OCI-M1 (cell line): ENCODE measurements around the gene ZMIZ1.

ENCODE experiments used
- DNase-seq: peaks from one replicate; lab custom pipeline; 2025; lab: John Stamatoyannopoulos, UW

The ZMIZ1 gene

DNA sequence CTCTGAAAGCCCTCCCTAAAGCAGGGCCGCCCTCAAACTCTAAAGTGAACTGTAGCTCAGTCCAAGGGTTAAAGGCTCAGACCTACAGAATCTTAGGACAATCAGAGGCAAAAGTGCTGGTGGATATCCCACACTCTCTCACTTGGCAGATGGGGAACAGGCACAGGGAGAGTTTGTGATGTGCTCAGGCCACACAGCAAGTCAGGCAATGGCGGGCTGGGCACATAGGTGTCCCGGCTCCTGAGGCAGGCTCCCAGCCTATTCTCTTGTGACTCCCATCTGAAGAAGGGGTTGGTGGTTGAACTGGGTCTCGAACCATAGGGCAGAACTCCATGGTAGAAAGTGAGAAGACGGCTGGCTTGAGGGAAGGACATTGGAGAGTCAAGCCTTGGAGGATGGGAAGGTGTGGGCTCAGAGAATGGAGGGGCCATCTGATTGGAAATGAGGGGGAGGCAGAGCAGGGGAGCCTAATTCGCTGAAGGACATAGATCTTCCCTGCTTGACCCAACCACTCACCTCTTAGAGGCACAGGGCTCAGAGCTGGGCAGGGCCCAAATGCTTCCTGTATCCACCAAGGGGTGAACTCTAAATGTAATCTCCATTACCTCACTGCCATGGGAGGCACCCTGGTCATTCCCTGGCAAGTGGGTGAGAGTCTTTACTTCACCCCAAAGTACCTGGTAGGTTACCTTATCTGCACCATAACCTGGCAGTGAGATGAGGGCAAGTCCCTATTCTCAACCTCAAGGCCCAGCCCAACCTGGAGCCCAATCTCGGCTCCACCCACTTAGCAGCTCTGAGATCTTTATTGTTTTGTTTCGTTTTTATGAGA, 4.9 kb upstream of the ZMIZ1 start:
- peak; percentile 22 for DNase-seq

DNA sequence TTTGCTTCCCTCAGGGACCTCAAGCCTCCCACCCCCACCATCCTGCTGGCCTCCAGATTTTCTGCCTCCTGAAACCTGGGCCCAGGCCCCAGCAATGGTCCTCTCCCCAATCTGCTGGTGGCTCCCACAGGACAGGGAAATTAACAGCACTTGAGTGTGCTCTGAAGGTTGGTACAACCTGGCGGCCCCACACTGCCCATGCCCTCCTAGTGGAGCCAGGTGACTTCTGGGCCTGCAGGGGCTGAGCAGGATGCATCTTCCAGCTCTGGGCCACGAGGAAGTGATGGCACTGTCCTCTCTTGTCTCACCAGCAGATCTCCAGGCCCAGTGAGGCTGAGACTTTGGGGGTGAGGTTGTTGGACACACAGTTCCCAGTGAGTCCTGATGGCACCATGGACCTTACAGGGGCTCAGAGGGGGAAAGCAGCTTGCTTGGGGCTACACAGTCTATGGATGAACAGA, 3.6 kb upstream of the ZMIZ1 start:
- no peak for DNase-seq

DNA sequence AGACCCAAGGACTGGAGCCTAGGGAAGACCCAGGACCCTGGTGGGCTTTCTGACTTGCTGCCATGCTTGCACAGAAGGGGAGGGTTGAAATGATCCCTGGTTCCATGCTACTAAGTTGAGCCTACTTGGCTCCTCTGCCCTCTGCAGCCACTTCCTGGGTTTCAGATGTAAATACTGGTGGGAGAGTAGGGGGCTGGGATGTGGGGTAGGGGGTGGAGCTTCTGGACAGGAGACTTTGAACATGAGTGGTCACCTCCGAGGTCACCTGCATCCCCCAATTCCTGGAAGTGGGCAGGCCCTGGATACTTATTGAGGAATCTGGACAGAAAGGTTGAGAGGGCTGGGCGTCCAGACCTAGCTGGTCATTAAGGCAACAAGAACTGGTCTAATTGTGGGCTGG, 2.9 kb upstream of the ZMIZ1 start:
- DNase-seq: no peak

DNA sequence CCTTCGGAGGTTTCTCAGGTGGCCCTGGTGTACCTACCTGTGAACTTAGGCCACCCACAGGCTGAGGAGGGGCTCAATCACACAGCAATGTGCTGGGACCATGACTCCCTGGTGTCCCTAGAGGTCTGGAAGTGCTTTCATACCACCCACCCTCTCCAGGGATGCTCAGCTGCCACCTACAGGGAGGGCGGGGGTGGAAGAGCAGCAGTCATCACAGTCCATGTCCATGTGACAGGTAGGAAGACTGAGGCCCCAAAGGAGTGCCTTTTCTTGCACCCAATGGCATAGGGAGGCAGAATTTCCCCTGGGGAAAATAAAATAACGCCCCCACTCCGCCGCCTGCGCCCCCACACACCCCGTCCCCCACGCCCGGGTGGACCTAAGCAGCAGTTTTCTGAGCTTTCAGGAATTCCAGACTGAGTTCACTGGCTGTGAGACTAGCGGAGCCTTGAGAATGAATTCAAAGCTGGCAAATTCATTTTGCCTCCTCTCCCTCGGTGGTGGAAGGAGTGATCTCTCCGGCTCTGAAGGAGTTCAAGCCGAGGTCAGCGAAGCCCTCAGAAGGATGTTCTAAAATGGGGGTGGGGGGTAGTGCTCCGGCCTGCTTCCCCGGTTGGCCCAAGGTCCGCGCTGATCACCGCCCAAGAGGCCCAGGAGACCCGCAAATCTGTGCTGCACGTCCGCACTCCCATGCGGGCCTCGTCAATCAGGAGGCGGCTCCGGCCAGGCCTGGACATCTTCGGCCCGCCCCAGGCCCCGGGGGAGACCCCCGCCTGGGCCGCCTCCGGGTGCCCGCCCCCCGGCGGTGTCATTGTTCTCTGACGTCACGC, 2.1 kb upstream of the ZMIZ1 start:
- DNase-seq: peak; percentile 76

DNA sequence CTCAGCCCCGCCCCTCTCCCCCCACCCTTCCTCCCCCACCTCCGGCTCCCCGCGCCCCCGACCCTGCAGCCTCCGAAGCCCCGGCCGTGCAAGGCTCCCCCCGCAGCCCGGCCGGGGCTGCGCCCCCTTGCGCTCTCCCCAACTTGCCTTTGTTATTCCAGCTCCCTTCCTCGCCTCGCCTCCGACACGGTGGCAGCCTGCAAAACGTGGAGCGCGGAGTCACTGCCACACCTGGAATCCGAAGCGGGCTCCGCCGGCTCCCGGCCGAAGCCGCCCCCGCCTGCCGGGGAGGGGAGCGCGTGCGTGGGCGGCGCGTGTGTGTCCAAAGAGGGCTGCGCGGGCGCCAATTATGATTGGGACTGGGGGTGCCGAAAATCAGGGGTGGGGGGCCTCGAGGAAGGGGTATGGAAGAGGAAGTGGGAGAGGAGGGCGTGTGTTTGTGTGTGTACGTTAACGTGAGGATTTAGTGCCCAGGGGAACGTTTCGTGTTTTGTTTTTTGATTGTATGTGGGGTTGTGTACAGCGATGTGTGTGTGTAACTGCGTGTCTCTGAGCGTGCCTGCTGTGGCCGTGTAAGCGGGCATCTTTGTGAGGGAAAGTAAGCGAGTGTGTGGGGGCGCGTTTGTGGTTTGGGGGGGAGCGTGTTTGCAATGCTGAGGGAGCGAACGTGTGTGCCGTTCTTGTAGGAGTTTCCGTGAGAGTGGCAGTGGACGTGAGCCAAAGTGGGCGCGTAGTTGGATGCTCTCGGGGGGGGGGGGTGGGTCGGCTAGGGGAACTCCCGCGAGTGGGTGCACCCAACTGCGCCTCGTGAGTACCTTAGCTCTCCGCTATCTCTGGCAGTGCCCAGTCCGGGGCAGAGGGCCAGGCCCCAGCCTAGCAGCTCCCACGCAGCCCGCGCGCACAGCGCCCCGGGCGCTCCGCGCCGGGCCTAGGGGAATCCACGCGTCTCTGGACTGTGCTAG, 1.2 kb upstream of the ZMIZ1 start:
- DNase-seq: peak; percentile 92

DNA sequence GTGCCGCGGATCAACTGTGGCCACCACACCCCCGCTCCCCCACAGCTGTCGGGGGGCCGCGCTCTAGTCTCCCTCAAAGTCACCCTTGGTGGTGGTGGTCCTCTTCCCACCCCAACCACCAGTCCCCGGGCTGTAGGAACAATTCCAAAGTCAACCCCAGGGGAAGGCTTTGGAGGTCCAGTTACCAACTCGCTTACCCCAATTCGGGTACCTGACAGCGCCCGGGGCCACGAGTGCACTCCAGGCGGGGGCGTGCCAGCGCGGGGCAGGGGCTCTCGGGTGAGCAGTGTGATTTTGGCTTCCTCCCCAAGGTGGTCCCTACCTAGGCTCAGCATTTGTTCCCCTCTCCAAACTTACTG, 584 bp upstream of the ZMIZ1 start:
- DNase-seq: peak; percentile 79

DNA sequence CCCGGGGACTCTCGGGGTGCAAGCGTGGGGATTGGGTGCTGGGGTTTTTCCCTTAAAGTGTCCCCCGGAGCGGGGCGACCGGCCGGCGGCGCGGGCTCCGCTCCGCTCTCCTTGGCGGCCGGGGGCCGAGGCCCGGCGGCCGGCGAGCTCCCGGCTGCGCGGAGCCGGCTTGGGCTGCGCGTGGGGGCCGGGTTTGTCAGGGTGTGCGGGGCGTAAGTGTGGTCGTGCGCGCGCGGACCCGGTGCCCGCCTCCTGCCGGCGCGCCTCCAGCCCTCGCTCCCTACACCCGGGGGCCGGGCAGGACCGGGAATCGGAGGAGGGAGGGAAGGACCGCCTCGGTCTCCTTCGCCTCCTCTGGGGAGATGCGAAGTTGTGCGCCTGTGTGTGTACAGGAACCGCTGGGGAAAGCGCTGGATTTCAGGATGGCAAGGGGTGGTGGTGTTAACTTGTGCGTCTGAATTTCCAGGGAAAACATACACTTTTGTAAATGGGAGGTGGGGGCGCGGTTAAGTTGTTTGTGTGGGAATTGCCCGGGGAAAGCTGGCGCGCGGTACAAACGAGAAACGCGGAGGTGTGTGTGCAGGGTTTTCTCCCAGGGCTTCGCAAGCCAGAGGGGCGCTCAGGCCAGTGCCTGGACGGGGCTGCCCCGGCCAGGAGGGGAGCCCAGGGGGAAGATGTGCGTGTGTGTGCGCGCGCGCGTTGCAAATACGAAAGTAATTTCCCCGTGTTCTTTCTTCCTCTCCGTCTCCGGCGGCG, 737 bp downstream of the ZMIZ1 start:
- DNase-seq: peak; percentile 59

DNA sequence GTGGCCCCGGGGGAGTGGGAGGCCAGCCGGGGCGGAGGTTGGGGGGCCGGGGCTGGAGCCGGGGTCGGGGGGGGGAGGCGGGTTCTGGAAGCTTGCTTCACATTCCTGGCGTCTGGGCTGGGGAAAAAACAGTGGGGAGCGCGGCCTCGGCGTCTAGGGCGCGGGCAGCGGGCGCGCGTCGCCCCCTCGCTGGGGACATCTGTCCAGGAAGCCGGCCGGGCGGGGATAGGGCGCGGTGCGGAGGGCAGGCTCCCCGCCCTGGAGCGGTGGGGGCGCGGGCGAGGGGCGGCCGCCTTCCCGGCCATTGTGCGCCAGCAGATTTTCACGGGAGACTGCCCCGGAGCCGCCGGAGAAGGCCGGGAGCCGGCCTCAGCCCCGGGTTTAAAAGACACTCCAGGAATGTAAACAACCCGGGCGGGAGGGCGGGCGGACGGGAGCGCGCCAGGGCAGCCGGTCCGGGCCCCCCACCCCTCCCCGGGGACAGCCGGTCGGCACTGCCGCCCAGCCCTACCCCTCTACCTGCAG, 1.4 kb downstream of the ZMIZ1 start:
- DNase-seq: no peak

DNA sequence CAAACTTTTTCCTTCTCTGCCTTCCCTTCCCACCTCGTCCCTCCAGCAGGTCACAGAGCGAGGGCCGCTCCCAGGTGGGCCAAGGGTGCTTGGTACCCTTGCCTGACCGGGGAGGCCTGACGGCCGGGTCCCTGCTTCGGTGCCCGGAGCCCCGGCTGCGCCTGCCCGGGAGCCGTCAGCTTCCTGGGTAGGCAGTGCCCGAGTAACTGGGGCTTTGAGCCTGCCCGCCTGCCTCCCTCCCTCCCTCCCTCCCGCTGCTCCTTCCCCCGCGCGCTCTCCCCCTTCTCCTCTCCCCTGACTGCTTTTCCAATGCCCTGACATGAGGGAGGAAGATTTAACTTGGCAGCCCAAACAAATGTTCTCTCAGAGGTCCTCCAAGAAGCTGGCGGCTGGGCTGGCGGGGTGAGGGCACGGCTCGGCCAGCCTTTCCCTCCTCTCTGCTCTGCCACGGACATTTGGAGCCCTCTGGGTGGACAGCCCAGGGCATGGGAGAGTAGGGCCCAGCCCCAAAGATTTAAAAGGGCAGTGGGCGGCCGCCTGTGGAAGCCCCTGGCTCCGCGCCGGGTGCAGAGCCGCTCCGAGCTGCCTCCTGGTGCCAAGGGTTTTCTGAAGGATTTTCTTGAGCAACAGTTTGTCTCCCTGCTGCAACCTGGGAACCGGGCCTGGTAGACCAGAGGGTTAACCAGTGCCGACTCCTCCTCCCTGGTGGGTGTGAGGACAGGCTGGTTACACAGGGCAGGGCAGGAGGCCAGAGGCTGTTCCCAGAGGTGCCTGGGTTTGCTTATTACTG, 2.0 kb downstream of the ZMIZ1 start:
- DNase-seq: peak; percentile 79

DNA sequence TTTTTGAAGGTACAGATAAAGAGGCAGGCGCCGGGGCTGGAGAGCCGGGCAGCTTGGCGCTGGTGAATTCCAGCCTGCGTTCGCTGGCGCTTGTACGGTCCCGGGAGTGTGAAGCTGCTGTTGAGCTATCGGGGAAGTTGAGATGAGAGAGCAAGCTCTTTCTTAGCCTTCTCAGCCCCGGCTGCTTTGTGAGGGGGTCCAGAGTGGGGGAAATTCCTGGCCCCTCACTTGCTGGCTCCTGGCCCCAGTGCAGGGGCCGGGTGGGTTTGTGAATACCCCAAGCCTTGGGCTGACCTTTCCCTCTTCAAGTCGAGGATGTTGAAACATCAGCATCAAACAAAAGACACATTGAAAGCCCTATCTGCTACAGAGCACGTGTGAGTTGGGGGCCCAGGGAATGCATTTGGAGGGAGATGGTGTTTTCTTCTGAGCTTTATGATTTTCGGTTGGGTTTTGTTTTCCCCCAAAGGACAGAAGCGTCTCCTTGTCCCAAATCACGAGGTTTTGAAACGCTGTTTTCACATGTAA, 2.7 kb downstream of the ZMIZ1 start:
- peak; percentile 58 for DNase-seq

DNA sequence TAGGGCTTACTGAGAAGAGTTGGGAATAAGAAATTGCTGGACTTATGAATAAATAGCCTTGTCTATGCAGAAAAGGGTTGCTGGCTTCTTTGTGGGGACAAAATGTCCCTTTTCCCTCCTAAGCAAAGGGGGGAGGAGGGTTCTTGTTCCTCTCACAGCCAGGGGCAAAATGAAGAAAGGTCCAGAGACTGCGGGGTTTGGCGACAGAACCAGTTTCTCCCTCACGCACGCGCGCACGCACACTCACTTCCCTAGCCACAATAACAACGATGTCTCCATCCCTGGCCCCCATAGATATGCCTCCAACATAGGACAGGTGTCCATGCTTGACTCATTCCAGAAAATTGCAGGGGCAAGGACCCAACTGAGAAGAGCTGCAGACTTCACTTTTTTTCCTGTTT, 3.3 kb downstream of the ZMIZ1 start:
- no peak for DNase-seq

DNA sequence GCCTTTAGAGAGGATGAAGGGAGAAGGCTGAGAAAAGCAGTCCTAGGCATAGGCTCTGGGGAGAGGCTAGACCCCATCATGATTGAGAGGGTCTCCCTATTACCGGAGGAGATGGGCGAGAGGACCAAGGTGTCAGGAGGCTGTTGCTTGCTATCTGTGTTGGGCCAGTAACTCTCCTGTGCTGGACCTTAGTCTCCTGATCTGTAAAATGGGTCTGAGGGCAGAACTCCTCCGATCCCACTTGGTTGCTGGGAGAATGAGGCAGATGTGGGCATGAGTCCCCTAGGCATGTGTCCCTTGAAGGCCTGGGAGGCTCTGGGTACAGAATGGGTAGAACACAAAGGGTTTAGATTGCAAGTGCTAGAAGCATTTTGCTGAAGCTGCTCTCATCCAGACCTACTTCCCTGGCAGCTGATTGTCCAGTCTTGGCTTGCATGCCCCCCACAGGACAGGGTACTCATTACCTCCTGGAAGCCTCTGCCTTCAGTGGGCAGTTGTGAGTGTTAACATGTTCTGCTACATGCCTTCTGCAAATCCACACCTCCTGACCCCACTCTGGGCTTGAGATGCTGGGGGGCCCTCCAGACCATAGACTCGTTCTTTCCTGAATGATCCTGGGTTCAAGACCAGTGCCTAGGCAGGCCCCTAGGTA, 4.4 kb downstream of the ZMIZ1 start:
- peak; percentile 36 for DNase-seq

DNA sequence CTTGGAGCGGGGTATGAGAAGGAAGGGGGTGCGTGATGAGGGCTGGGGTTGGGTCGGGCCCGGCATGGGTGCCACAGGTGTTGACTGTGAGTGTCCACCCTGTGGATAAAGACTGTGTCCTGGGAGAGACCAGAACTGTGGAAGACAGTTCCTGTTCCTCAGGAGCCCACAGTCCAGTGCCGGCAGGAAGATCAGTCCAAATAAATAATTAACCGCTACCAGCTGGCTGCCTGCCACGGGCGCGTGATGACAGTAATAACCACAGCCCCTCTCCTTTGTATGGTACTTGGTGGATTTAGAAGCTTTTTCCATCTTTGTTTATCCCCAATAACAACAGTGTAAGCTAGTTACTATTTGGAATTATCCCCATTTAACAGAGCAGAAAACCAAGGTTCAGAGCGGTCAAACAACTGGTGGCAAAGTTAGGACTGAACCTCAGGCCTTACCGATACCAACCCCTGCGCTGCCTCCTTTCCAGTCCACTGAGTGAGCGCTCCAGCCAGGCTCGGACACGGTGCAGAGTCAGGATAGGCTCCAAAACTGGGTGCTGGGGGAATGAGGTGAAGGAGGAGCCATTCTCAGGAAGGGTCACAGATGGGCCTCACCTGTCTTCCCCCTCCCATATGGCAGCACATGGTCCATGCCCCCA, 5.1 kb downstream of the ZMIZ1 start:
- no peak for DNase-seq

DNA sequence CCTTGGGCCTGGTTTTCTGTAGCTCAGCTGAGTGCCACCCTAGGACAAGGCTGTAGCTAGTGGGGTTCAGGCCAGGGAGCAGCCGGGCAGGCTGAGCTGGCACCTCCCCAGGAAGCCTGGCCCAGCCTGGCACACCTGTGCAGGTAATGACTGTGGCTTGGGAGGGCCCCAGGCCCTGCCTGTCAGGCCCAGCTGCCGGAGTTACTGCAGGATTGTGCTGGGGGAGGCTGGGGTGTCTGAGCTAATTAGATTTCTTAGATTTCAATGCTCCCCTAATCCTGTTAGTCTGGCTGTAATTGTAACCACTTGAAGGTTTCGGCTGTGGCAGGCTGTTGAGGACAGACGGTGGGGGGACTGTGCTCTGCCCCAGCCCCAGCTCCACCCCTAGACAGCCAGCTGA, 6.0 kb downstream of the ZMIZ1 start:
- DNase-seq: no peak

DNA sequence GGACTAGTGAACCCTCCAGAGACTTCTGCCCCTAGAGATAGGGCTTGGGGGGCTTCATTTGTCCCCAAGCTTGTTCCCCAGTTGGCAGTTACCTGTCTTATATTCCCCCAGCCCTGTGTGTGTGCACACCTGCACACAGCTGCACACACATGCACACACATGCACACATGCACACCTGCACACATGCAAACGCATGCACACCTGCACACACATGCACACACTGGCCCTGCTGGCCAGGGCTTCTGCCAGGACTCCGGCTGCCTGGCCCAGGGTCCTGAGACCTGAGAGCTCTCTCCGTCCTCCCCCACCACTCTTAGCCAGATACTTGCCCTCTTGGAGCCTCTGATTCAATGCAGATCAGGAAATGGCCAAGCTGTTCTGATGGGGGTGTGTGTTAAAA, 6.7 kb downstream of the ZMIZ1 start:
- DNase-seq: no peak

DNA sequence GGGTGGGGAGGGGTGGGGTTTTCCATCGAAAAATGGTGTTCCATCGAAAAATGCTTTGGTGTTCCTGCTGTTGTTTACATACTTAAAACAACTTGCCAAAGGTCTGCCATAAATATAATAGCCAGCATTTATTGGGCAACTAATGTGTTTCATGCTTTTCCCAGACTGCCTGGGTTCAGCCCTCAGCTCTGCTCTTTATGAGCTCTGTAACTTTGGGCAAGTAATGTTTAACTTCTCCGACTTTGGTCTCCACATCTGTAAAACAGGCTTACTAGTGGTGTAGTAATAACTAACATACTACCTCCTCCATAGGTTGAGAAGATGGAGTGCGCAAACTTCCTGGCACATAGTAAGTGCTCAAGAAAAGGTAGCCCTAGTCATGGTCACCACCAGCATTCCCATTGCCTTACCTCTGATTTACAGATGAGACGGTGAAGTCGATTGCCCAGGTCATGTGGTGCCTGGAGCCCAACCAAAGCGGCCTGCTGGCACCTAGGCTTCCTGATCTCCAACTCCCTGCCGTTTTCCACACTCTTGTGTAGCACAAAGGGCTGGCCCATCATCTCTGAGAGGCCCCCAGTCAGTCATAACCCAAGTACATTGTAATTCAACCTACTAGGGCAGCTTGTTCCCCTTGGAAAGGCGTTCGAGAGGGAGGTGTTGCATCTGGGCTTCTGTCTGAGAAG, 8.9 kb downstream of the ZMIZ1 start:
- no peak for DNase-seq

DNA sequence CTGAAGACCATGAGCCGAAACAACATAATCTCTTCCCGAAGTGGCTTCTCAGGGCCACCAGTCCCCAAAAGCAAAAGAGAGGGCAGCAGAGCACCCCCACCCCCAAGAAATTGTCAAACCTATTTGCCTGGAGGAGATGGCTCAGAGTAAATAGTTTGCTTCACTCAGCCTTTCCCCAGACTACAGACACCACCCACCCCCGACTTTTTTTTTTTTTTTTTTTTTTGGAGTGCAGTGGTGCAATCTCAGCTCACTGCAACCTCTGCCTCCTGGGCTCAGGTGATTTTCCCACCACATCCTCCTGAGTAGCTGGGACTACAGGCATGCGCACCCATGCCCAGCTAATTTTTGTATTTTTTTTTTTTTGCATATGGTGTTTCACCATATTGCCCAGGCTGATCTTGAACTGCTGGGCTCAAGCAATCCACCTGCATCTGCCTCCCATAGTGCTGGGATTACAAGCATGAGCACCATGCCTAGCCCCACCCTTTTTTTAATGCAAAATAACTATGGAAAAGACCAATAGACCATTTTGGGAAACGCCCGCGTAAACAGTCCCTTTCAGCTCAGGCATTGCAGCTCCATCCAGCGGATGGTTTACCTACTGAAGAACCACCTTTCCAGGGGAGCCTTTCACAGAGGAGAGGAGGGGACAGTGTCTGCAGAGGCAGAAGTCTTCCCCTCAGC, 9.7 kb downstream of the ZMIZ1 start:
- DNase-seq: no peak

DNA sequence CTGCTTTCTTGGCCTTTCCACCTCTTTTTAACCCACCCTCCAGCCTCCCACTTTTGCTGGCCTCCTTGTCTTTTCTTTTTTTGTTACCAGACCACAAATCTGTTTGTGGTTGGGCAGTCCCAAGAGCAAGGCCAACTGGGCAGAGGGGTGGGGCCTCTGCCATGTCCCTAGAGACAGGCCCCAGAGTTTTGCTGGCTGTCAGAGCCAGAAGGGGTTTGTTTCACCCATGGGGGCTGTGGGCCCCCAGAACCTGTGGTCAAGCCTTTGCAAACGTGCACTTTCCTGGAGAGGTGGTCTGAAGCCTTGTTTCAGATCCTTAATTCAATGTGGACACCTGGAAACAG, 10.3 kb downstream of the ZMIZ1 start:
- peak; percentile 66 for DNase-seq
